GM23338 (cell line): ENCODE results near the gene UBE2G2. TPM values are rescaled to one million over a fixed set of nuclear protein-coding genes. Genes with fewer than 3 reads are reported as not detected.

Source experiments
- EZH2 ChIP-seq: fragments of 200-600 bp; sonication (generic); IDR thresholded peaks from one replicate; pipeline ENCODE4 v1.8.0; 2017; ENCODE audit warnings: antibody characterized with exemption, mild to moderate bottlenecking, low read depth; ENCODE audit not compliant: unreplicated experiment
- EZH2phosphoT487 ChIP-seq: fragments of 200-600 bp; sonication (generic); IDR thresholded peaks from one replicate; pipeline ENCODE4 v1.8.1; 2018; ENCODE audit warnings: antibody characterized with exemption; ENCODE audit not compliant: unreplicated experiment
- POLR2AphosphoS5 ChIP-seq: IDR thresholded peaks from 2 replicates; pipeline ENCODE4 v1.6.1; 2016; ENCODE audit warnings: antibody characterized with exemption, low read depth
- REST ChIP-seq: IDR thresholded peaks from one replicate; pipeline ENCODE4 v1.6.1; 2018; ENCODE audit warnings: antibody characterized with exemption; ENCODE audit not compliant: unreplicated experiment
- ZNF114 ChIP-seq: fragments of 250-450 bp; sonication (Bioruptor Pico); IDR thresholded peaks from 2 replicates; pipeline ENCODE4 v1.5.0; 2020; ENCODE audit warnings: mild to moderate bottlenecking, moderate library complexity
- ZNF331 ChIP-seq: fragments of 250-450 bp; sonication (Bioruptor Pico); IDR thresholded peaks from 2 replicates; pipeline ENCODE4 v1.5.0; 2020; ENCODE audit warnings: low read depth, mild to moderate bottlenecking, moderate library complexity
- ZNF462 ChIP-seq: fragments of 250-450 bp; sonication (Bioruptor Pico); IDR thresholded peaks from 2 replicates; pipeline ENCODE4 v1.5.0; 2020; ENCODE audit warnings: mild to moderate bottlenecking, moderate library complexity
- polyA plus RNA-seq: library from polyadenylated mRNA; unstranded; fragments of >200 nt; fragmentation: Nextera tagmentation; extraction: Ambion mirVana; gene quantifications from 2 replicates; pipeline ENCODE4 v1.2.1, GENCODE V29; 2016
- total RNA-seq: library from RNA; depleted of rRNA; stranded (reverse); fragments of >200 nt; shearing (Covaris generic); gene quantifications from 2 replicates; pipeline ENCODE4 v1.2.3, GENCODE V29; 2014

The UBE2G2 gene
- total and polyA plus RNA-seq, 2 experiments from 2014 or later = 66.4 to 100 TPM

GRCh38 chr21:44734841-44735240, 66.8 kb downstream of the UBE2G2 start (continued):
- TF ChIP-seq ZNF462 (CRISPR knock-in tag) = no peak
- TF ChIP-seq ZNF114 (CRISPR knock-in tag) = no peak
- no peak for TF ChIP-seq EZH2
- no peak for TF ChIP-seq ZNF331 (CRISPR knock-in tag)
- no peak for TF ChIP-seq EZH2phosphoT487
- no peak for TF ChIP-seq REST
- TF ChIP-seq POLR2AphosphoS5 = no peak
